ENCODE results near the gene ZSCAN10. TPM values are rescaled to one million over a fixed set of nuclear protein-coding genes. Genes with fewer than 3 reads are reported as not detected.
A peak's percentile ranks its signal among the peaks of the same experiment; 100 is the strongest.

The ZSCAN10 gene
- total and polyA plus RNA-seq, 2 of the 13 experiments (the other 11 are each of a cell fraction or from before 2014, with no cell fraction given), result not detected

GRCh38 chr16:3065069-3065741 lies 33.9 kb downstream of the ZSCAN10 start, which contains the start of gene IL32 (continued):
- no peak for TF ChIP-seq PREB (CRISPR knock-in tag; IDR thresholded peaks at IDR 0.05)
- TF ChIP-seq SAFB2 (CRISPR knock-in tag; IDR thresholded peaks at IDR 0.05; ENCODE audit: borderline replicate concordance, low read depth), result peak; percentile 80
- TF ChIP-seq ZNF224 (CRISPR knock-in tag; IDR thresholded peaks at IDR 0.05), result 0 out of 2 replicates have a peak, but pooled peaks have one; percentile 32
- TF ChIP-seq MLLT10 (CRISPR knock-in tag; IDR thresholded peaks at IDR 0.05), result no peak
- TF ChIP-seq TFDP1 (CRISPR knock-in tag; IDR thresholded peaks at IDR 0.05; ENCODE audit: borderline replicate concordance), result peak; percentile 70; the same call in 1 of the 2 replicates
- TF ChIP-seq DDIT3 (CRISPR knock-in tag; IDR thresholded peaks at IDR 0.05), result no peak
- TF ChIP-seq ZSCAN21 (CRISPR knock-in tag; IDR thresholded peaks at IDR 0.05; ENCODE audit: borderline replicate concordance), result no peak
- TF ChIP-seq ZNF790 (CRISPR knock-in tag; IDR thresholded peaks at IDR 0.05; ENCODE audit: borderline replicate concordance), result no peak
- no peak for TF ChIP-seq FLYWCH1 (CRISPR knock-in tag; IDR thresholded peaks at IDR 0.05)
- no peak for TF ChIP-seq HMGA1 (CRISPR knock-in tag; conservative IDR thresholded peaks at IDR 0.05)
- TF ChIP-seq KLF16 (CRISPR knock-in tag; IDR thresholded peaks at IDR 0.05), result peak in 1 of 2 experiments; percentile 77; a peak in 1 of 4 replicates
- no peak for TF ChIP-seq ZNF234 (CRISPR knock-in tag; conservative IDR thresholded peaks at IDR 0.05)
- TF ChIP-seq RCOR2 (CRISPR knock-in tag; IDR thresholded peaks at IDR 0.05), result 0 out of 2 replicates have a peak, but pooled peaks have one; percentile 32
- TF ChIP-seq ZNF619 (CRISPR knock-in tag; IDR thresholded peaks at IDR 0.05), result no peak
- peak; percentile 55; the same call in 1 of the 2 replicates for TF ChIP-seq AHDC1 (CRISPR knock-in tag; IDR thresholded peaks at IDR 0.05; ENCODE audit: borderline replicate concordance)
- 0 out of 2 replicates have a peak, but pooled peaks have one; percentile 77 for TF ChIP-seq E2F2 (CRISPR knock-in tag; IDR thresholded peaks at IDR 0.05; ENCODE audit: borderline replicate concordance)
- peak; percentile 92 for TF ChIP-seq MED1 (CRISPR knock-in tag; IDR thresholded peaks at IDR 0.05)
- TF ChIP-seq ZNF263 (CRISPR knock-in tag; IDR thresholded peaks at IDR 0.05), result peak; percentile 93; the same call in 1 of the 2 replicates
- TF ChIP-seq ZNF33B (CRISPR knock-in tag; IDR thresholded peaks at IDR 0.05), result peak; percentile 24; the same call in 1 of the 2 replicates
- 0 out of 2 replicates have a peak, but pooled peaks have one; percentile 48 for TF ChIP-seq ZNF136 (CRISPR knock-in tag; IDR thresholded peaks at IDR 0.05; ENCODE audit: low read depth)
